Suprapubic skin (tissue), 4 donors: ENCODE measurements around the gene RASGRP3.

Source experiments
- CTCF ChIP-seq, 2 donors: fragments of 200-600 bp in 1 of 2; fragments of 450-650 bp in 1 of 2; sonication (generic) in 1 of 2; IDR thresholded peaks; one replicate each; pipeline ENCODE4 v1.5.1; 2016 to 2019; ENCODE audit warnings: antibody characterized with exemption in 2 of 2, mild to moderate bottlenecking in 1 of 2, moderate library complexity in 1 of 2
- EP300 ChIP-seq: sonication (generic); formaldehyde crosslinking; IDR thresholded peaks from one replicate; pipeline ENCODE4 v1.6.1; 2017; ENCODE audit warnings: antibody characterized with exemption
- POLR2A ChIP-seq, 2 donors: fragments of 450-650 bp; IDR thresholded peaks; one replicate each; pipeline ENCODE4 v1.6.1; 2017; ENCODE audit warnings: antibody characterized with exemption in 2 of 2, mild to moderate bottlenecking in 2 of 2, moderate library complexity in 2 of 2
- POLR2AphosphoS5 ChIP-seq, 3 donors: sonication (generic); formaldehyde crosslinking; IDR thresholded peaks; one replicate each; pipeline ENCODE4 v1.6.1; 2017; ENCODE audit warnings: antibody characterized with exemption in 3 of 3

GRCh38 chr2:33606622-33607021, 130.2 kb downstream of the RASGRP3 start:
- TF ChIP-seq POLR2AphosphoS5 (IDR thresholded peaks at IDR 0.05): no peak
- no peak for TF ChIP-seq CTCF (IDR thresholded peaks at IDR 0.05)
- TF ChIP-seq POLR2A (IDR thresholded peaks at IDR 0.05): no peak
- TF ChIP-seq EP300: no peak
